HG03558 (cell line): ENCODE measurements around the gene PMS2.
"Not testable (repeated sequence)": the region's sequence is repeated elsewhere in the genome, so short reads cannot be mapped to it uniquely, and the experiment has no call there.

Source experiments
- ATAC-seq: cut with Tn5 transposase; IDR thresholded peaks from one replicate; pipeline ENCODE4 v1.9.1; 2021; ENCODE audit warnings: moderate number of reproducible peaks; ENCODE audit not compliant: unreplicated experiment; ENCODE audit errors: extremely low read depth

The PMS2 gene

GRCh38 chr7:5930290-5930689 is 78.6 kb downstream of the PMS2 start:
- ATAC-seq = not testable (repeated sequence)

GRCh38 chr7:5926263-5926870 is 82.5 kb downstream of the PMS2 start:
- not testable (repeated sequence) for ATAC-seq

GRCh38 chr7:5924630-5925029 is 84.2 kb downstream of the PMS2 start:
- ATAC-seq = not testable (repeated sequence)

- not testable (repeated sequence) for ATAC-seq
Observed at GRCh38 chr7:5924180-5924579, 84.7 kb downstream of the PMS2 start.
